Tongue (tissue), 2 donors: ENCODE measurements around the gene HSD3B1. TPM values are rescaled to one million over a fixed set of nuclear protein-coding genes. Genes with fewer than 3 reads are reported as not detected.
A peak's percentile ranks its signal among the peaks of the same experiment; 100 is the strongest.

ENCODE experiments used
- DNase-seq: peaks from one replicate; pipeline ENCODE4 v3.0.0-alpha.2; 2015
- total RNA-seq: library from RNA; depleted of rRNA; stranded (reverse); fragments of >200 nt; gene quantifications from one replicate; pipeline ENCODE4 v1.2.3, GENCODE V29; 2014

Gene HSD3B1
- total RNA-seq: not detected

GRCh38 chr1:119506941-119507340, at the start of gene HSD3B1:
Gene HSD3B1 (plus strand): TSS chr1:119507210. CDS start chr1:119507477, 267 bp downstream.
- DNase-seq: no peak

GRCh38 chr1:119462964-119463363, 44.0 kb upstream of the HSD3B1 start:
- no peak for DNase-seq

- no peak for DNase-seq
Measured at GRCh38 chr1:119463569-119463968, 43.4 kb upstream of the HSD3B1 start.

- no peak for DNase-seq
Measured at GRCh38 chr1:119466445-119466844, 40.6 kb upstream of the HSD3B1 start.

GRCh38 chr1:119467219-119467618, 39.8 kb upstream of the HSD3B1 start:
- DNase-seq: no peak

- no peak for DNase-seq
Measured at GRCh38 chr1:119467857-119468668, 38.9 kb upstream of the HSD3B1 start.

GRCh38 chr1:119469741-119470140, 37.3 kb upstream of the HSD3B1 start:
- DNase-seq: no peak

GRCh38 chr1:119470377-119470776, 36.6 kb upstream of the HSD3B1 start:
- DNase-seq: no peak

- DNase-seq: no peak
Measured at GRCh38 chr1:119470958-119471357, 36.1 kb upstream of the HSD3B1 start.

- DNase-seq: no peak
Measured at GRCh38 chr1:119471566-119471965, 35.4 kb upstream of the HSD3B1 start.

GRCh38 chr1:119472080-119472818, 34.8 kb upstream of the HSD3B1 start:
- no peak for DNase-seq

GRCh38 chr1:119472819-119473175, 34.2 kb upstream of the HSD3B1 start:
- peak; percentile 10 for DNase-seq

- peak; percentile 62 for DNase-seq
Measured at GRCh38 chr1:119475866-119476439, 31.1 kb upstream of the HSD3B1 start.

- no peak for DNase-seq
Measured at GRCh38 chr1:119477710-119478109, 29.3 kb upstream of the HSD3B1 start.

- DNase-seq: no peak
Measured at GRCh38 chr1:119480175-119480574, 26.8 kb upstream of the HSD3B1 start.

- DNase-seq: no peak
Measured at GRCh38 chr1:119481951-119482350, 25.1 kb upstream of the HSD3B1 start.

- no peak for DNase-seq
Measured at GRCh38 chr1:119482517-119483425, 24.2 kb upstream of the HSD3B1 start.

- no peak for DNase-seq
Measured at GRCh38 chr1:119483441-119484200, 23.4 kb upstream of the HSD3B1 start.

GRCh38 chr1:119485201-119485600, 21.8 kb upstream of the HSD3B1 start:
- no peak for DNase-seq

GRCh38 chr1:119488216-119488615, 18.8 kb upstream of the HSD3B1 start:
- DNase-seq: no peak

- no peak for DNase-seq
Measured at GRCh38 chr1:119489201-119489600, 17.8 kb upstream of the HSD3B1 start.
